SK-N-SH (cell line): ENCODE data around the gene SELENOS. TPM values are rescaled to one million over a fixed set of nuclear protein-coding genes. Genes with fewer than 3 reads are reported as not detected.

Experiments
- CTCF ChIA-PET: fragments of 300-600, 350-600 bp; formaldehyde crosslinking; extraction: SDS; loops from one replicate; lab custom pipeline; 2021; lab: Yijun Ruan, JAX
- POLR2A ChIA-PET: fragments of 350-600 bp; sonication (Branson Sonifier 250); formaldehyde crosslinking; extraction: SDS; loops from one replicate; lab custom pipeline; 2020; ENCODE audit warnings: antibody characterized with exemption, inconsistent platforms; lab: Yijun Ruan, JAX
- DNase-seq: peaks from one replicate; pipeline ENCODE4 v3.0.0; 2012
- H2AFZ ChIP-seq: fragments of 200-600 bp; sonication (generic); 2 replicates; pipeline ENCODE4 v1.8.1; 2016; ENCODE audit warnings: antibody characterized with exemption, mild to moderate bottlenecking, low read depth
- H3F3A ChIP-seq: fragments of 200-600 bp; sonication (generic); replicated peaks from 2 replicates; pipeline ENCODE3; 2016; ENCODE audit warnings: antibody characterized with exemption, mild to moderate bottlenecking; ENCODE audit not compliant: insufficient read depth
- H3K27ac ChIP-seq, 2 experiments: fragments of 200-500 bp in 1 of 2; fragments of 200-600 bp in 1 of 2; sonication (Bioruptor generic) in 1 of 2; sonication (generic), shearing (Covaris generic) in 1 of 2; 2 replicates each; pipeline versions ENCODE4 v1.5.1 to v1.6.1; 2014 to 2016; ENCODE audit warnings: low read depth in 2 of 2, inconsistent platforms in 1 of 2, low read length in 1 of 2, mild to moderate bottlenecking in 1 of 2, mixed read lengths in 1 of 2
- H3K27me3 ChIP-seq: fragments of 200-600 bp; sonication (generic), shearing (Covaris generic); 2 replicates; pipeline ENCODE4 v1.6.1; 2016; ENCODE audit warnings: mixed run types; ENCODE audit not compliant: insufficient read depth
- H3K36me3 ChIP-seq, 2 experiments: fragments of 200-500 bp in 1 of 2; fragments of 200-600 bp in 1 of 2; sonication (Bioruptor generic) in 1 of 2; sonication (generic) in 1 of 2; replicated peaks in 1 of 2; 2 replicates each; pipeline versions ENCODE3 to v1.5.1; 2014 to 2016; ENCODE audit warnings: low read length in 1 of 2, mild to moderate bottlenecking in 1 of 2; ENCODE audit not compliant: insufficient read depth in 2 of 2, control insufficient read depth in 1 of 2
- H3K4me1 ChIP-seq, 2 experiments: fragments of 200-500 bp in 1 of 2; fragments of 200-600 bp in 1 of 2; sonication (Bioruptor generic) in 1 of 2; sonication (generic), shearing (Covaris generic) in 1 of 2; 2 replicates each; pipeline versions ENCODE4 v1.5.1 to v1.6.1; 2014 to 2016; ENCODE audit warnings: low read depth in 1 of 2, low read length in 1 of 2, mixed run types in 1 of 2; ENCODE audit not compliant: insufficient read depth in 2 of 2, control insufficient read depth in 1 of 2
- H3K4me2 ChIP-seq: fragments of 200-600 bp; sonication (generic), shearing (Covaris generic); 2 replicates; pipeline ENCODE4 v1.6.1; 2017; ENCODE audit warnings: mixed run types
- H3K4me3 ChIP-seq, 2 experiments: fragments of 200-500 bp in 1 of 2; fragments of 200-600 bp in 1 of 2; sonication (Bioruptor generic) in 1 of 2; sonication (generic), shearing (Covaris generic) in 1 of 2; 2 replicates each; pipeline versions ENCODE4 v1.5.1 to v1.8.1; 2014 to 2016; ENCODE audit warnings: low read depth in 2 of 2, inconsistent platforms in 1 of 2, low read length in 1 of 2, mild to moderate bottlenecking in 1 of 2, mixed read lengths in 1 of 2, moderate library complexity in 1 of 2
- H3K79me2 ChIP-seq: fragments of 200-600 bp; sonication (generic); 2 replicates; pipeline ENCODE4 v1.8.1; 2017; ENCODE audit warnings: mild to moderate bottlenecking; ENCODE audit not compliant: insufficient read depth
- H3K9ac ChIP-seq: fragments of 200-600 bp; sonication (generic); 2 replicates; pipeline ENCODE4 v1.6.1; 2017; ENCODE audit warnings: mixed run types
- H3K9me2 ChIP-seq: fragments of 200-600 bp; sonication (generic); 2 replicates; pipeline ENCODE4 v1.6.1; 2017; ENCODE audit warnings: mixed run types
- H3K9me3 ChIP-seq: fragments of 200-600 bp; sonication (generic); 2 replicates; pipeline ENCODE4 v1.6.1; 2017; ENCODE audit warnings: mixed run types, mild to moderate bottlenecking, moderate library complexity
- H4K20me1 ChIP-seq: fragments of 200-600 bp; sonication (generic); 2 replicates; pipeline ENCODE4 v1.6.1; 2017; ENCODE audit warnings: mild to moderate bottlenecking, mixed run types; ENCODE audit not compliant: insufficient read depth
- FOXJ3 ChIP-seq: sonication (generic); formaldehyde crosslinking; IDR thresholded peaks from 2 replicates; pipeline ENCODE4 v1.5.1; 2020; ENCODE audit warnings: mild to moderate bottlenecking, missing genetic modification reagents
- FOXM1 ChIP-seq: IDR thresholded peaks from 2 replicates; pipeline ENCODE4 v1.4.0; 2012; ENCODE audit warnings: low read depth, mild to moderate bottlenecking
- GATA2 ChIP-seq: sonication (generic); formaldehyde crosslinking; IDR thresholded peaks from 2 replicates; pipeline ENCODE4 v1.5.0; 2020; ENCODE audit warnings: mild to moderate bottlenecking, missing genetic modification reagents
- IRF3 ChIP-seq: fragments of 150-350 bp; IDR thresholded peaks from 2 replicates; pipeline ENCODE4 v1.6.1; 2016; ENCODE audit warnings: mild to moderate bottlenecking, low read depth, low read length
- JUND ChIP-seq: IDR thresholded peaks from 2 replicates; pipeline ENCODE4 v1.4.0; 2012
- NFIC ChIP-seq: IDR thresholded peaks from 2 replicates; pipeline ENCODE4 v1.4.0; 2012; ENCODE audit warnings: borderline replicate concordance
- PBX3 ChIP-seq: IDR thresholded peaks from 2 replicates; pipeline ENCODE4; 2012
- POLR2AphosphoS5 ChIP-seq: IDR thresholded peaks from 2 replicates; pipeline ENCODE4 v1.6.1; 2012; ENCODE audit warnings: low read depth, low read length
- TAF1 ChIP-seq: IDR thresholded peaks from 2 replicates; pipeline ENCODE4 v1.6.1; 2012; ENCODE audit warnings: low read depth, mild to moderate bottlenecking, low read length, moderate library complexity, borderline replicate concordance
- USF1 ChIP-seq: IDR thresholded peaks from 2 replicates; pipeline ENCODE4 v1.4.0; 2012; ENCODE audit warnings: low read depth, borderline replicate concordance
- USF2 ChIP-seq: fragments of 150-350 bp; IDR thresholded peaks from 2 replicates; pipeline ENCODE4 v1.6.1; 2017; ENCODE audit warnings: antibody characterized with exemption, low read length, low read depth, borderline replicate concordance
- WGBS: methylation state at CpG from one replicate; pipeline ENCODE4 v1.1.6; 2017; ENCODE audit warnings: low lambda C conversion rate; 5-methylcytosine and 5-hydroxymethylcytosine counted together
- polyA plus RNA-seq, 3 experiments: library from polyadenylated mRNA; depleted of rRNA; stranded (reverse); fragments of >200 nt; gene quantifications; 2 replicates each; pipeline ENCODE4 v1.2.3, GENCODE V29; 2012

The SELENOS gene
- polyA plus RNA-seq, 1 of the 3 experiments (the other 2 are of a cell fraction), result 101 TPM

DNA sequence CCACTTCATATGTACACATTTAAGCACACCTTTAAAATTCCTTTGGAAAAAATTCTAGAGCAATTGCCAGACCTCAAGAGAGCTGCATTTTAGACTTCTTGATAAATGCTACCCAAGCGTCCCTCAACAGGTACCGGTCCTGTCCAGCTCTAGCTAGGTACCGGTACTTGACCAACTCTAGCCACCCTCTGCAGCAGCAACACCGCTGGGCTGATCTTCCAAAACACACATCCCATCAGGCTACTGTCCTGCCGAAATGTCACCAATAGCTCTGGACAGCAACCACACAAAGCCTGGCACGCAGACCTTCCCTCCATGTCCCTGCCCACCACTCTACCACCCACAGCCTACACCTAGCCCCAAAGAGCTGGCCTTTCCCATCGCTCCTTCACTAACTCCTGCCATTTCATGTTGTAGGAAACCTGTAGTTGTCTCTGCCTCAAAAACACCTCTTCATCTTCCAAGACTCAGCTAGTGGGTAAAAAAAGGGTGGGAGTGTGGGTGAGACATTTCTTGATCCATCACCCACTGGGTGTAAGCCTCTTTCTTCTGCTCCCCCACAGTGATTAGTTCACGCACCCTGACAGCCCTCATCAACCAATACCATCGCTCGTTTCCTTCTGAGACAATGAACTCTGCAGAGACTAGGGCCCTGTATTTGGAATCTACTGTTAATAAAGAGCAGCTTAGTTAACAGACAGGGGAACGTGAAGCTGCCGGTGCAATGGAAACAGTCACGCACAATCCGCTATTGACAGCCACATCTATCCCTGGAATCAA, 32.2 kb downstream of the SELENOS start:
- no peak overlapping the region for H3K4me3 ChIP-seq
- no peak overlapping the region for H2AFZ ChIP-seq
- H3K9me2 ChIP-seq, result no peaks in the 10 kb centered on the region
- TF ChIP-seq FOXJ3 (CRISPR knock-in tag), result no peak
- no peak for TF ChIP-seq PBX3
- no peak for TF ChIP-seq TAF1
- TF ChIP-seq FOXM1, result no peak
- TF ChIP-seq NFIC, result no peak
- TF ChIP-seq USF2, result no peak
- TF ChIP-seq USF1, result no peak
- TF ChIP-seq JUND, result no peak
- TF ChIP-seq POLR2AphosphoS5, result no peak
- no peak for TF ChIP-seq GATA2 (CRISPR knock-in tag)
- TF ChIP-seq IRF3, result no peak
- peaks cover 0 to 20% of the 10 kb centered on the region in 2 experiments for H3K36me3 ChIP-seq
- no peaks in the 10 kb centered on the region for H3K9me3 ChIP-seq
- WGBS, result 96% methylated on average over 14 of the region's 14 CpGs
- no peak overlapping the region for H3K27ac ChIP-seq
- peaks cover 14 to 41% of the 10 kb centered on the region in 2 experiments; a peak in 2 of 4 replicates for H3K4me1 ChIP-seq
- no peaks in the 10 kb centered on the region for H3F3A ChIP-seq
- H3K9ac ChIP-seq, result no peak overlapping the region
- peaks cover 100% of the 10 kb centered on the region for H3K79me2 ChIP-seq
- H3K4me2 ChIP-seq, result no peak overlapping the region
- no peaks in the 10 kb centered on the region for H3K27me3 ChIP-seq
- DNase-seq, result no peak
- CTCF ChIA-PET, result interaction anchor here (0.8 to 2.1 kb wide), 5 partner anchors 11 to 237 kb away, joined by 3 to 8 read pairs (median 5); no protein-coding TSS in a partner anchor
- POLR2A ChIA-PET, result no interaction called here
- H4K20me1 ChIP-seq, result peaks cover 99% of the 10 kb centered on the region
